NCI-H345 (cell line): Measurements from ENCODE around the gene GRIK4.

Experiments used
- DNase-seq: peaks from one replicate; lab custom pipeline; 2025; lab: John Stamatoyannopoulos, UW

GRIK4 gene

GRCh38 chr11:120814531-120815318, 303.2 kb downstream of the GRIK4 start:
- no peak for DNase-seq

- no peak for DNase-seq
Measured at GRCh38 chr11:120815319-120816100, 304.0 kb downstream of the GRIK4 start.

GRCh38 chr11:120816176-120816575, 304.6 kb downstream of the GRIK4 start:
- no peak for DNase-seq

GRCh38 chr11:120816711-120817110, 305.2 kb downstream of the GRIK4 start:
- no peak for DNase-seq

GRCh38 chr11:120817158-120817557, 305.6 kb downstream of the GRIK4 start:
- DNase-seq, result no peak

- no peak for DNase-seq
Measured at GRCh38 chr11:120818097-120818496, 306.5 kb downstream of the GRIK4 start.

GRCh38 chr11:120819003-120819402, 307.5 kb downstream of the GRIK4 start:
- DNase-seq, result no peak

- no peak for DNase-seq
Measured at GRCh38 chr11:120819437-120820365, 308.2 kb downstream of the GRIK4 start.

GRCh38 chr11:120823159-120823558, 311.6 kb downstream of the GRIK4 start:
- no peak for DNase-seq

GRCh38 chr11:120824242-120824641, 312.7 kb downstream of the GRIK4 start:
- DNase-seq, result no peak

GRCh38 chr11:120827198-120827597, 315.6 kb downstream of the GRIK4 start:
- no peak for DNase-seq

GRCh38 chr11:120827820-120828219, 316.3 kb downstream of the GRIK4 start:
- DNase-seq, result no peak

- no peak for DNase-seq
Measured at GRCh38 chr11:120828847-120829246, 317.3 kb downstream of the GRIK4 start.

GRCh38 chr11:120830085-120830620, 318.6 kb downstream of the GRIK4 start:
- no peak for DNase-seq

- no peak for DNase-seq
Measured at GRCh38 chr11:120832481-120833238, 321.1 kb downstream of the GRIK4 start.

- DNase-seq, result no peak
Measured at GRCh38 chr11:120834686-120835210, 323.2 kb downstream of the GRIK4 start.

GRCh38 chr11:120835601-120836228, 324.2 kb downstream of the GRIK4 start:
- no peak for DNase-seq

- no peak for DNase-seq
Measured at GRCh38 chr11:120837696-120838095, 326.1 kb downstream of the GRIK4 start.

GRCh38 chr11:120839201-120839600, 327.7 kb downstream of the GRIK4 start:
- no peak for DNase-seq

GRCh38 chr11:120839846-120840402, 328.4 kb downstream of the GRIK4 start:
- no peak for DNase-seq
